Loucy (cell line): ENCODE results near the gene WDR33.

Experiments used
- EZH2phosphoT487 ChIP-seq: fragments of 200-600 bp; IDR thresholded peaks from 2 replicates; pipeline ENCODE4 v1.6.1; 2018; ENCODE audit warnings: antibody characterized with exemption, mild to moderate bottlenecking, moderate library complexity, borderline replicate concordance
- TF ChIP-seq, protein P1 (sequence below): fragments of 200-600 bp; sonication (generic); conservative IDR thresholded peaks from 2 replicates; pipeline ENCODE4 v1.5.1; 2014; ENCODE audit warnings: mild to moderate bottlenecking, antibody characterized with exemption, low read length

GRCh38 chr2:127810156-127810618 is 784 bp downstream of the WDR33 start:
- TF ChIP-seq, protein P1, sequence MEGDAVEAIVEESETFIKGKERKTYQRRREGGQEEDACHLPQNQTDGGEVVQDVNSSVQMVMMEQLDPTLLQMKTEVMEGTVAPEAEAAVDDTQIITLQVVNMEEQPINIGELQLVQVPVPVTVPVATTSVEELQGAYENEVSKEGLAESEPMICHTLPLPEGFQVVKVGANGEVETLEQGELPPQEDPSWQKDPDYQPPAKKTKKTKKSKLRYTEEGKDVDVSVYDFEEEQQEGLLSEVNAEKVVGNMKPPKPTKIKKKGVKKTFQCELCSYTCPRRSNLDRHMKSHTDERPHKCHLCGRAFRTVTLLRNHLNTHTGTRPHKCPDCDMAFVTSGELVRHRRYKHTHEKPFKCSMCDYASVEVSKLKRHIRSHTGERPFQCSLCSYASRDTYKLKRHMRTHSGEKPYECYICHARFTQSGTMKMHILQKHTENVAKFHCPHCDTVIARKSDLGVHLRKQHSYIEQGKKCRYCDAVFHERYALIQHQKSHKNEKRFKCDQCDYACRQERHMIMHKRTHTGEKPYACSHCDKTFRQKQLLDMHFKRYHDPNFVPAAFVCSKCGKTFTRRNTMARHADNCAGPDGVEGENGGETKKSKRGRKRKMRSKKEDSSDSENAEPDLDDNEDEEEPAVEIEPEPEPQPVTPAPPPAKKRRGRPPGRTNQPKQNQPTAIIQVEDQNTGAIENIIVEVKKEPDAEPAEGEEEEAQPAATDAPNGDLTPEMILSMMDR, result no peak
- TF ChIP-seq EZH2phosphoT487, result no peak
